Pancreas (tissue), 10 donors: ENCODE data around the gene MT1A. TPM values are rescaled to one million over a fixed set of nuclear protein-coding genes. Genes with fewer than 3 reads are reported as not detected.
A peak's percentile ranks its signal among the peaks of the same experiment; 100 is the strongest.

ENCODE experiments used
- ATAC-seq, 4 donors: fragments of 200-7000 bp; cut with Tn5 transposase; one replicate each; pipeline versions ENCODE4 v1.8.0 to v1.9.1; 2020; ENCODE audit warnings: mild to moderate bottlenecking in 4 of 4, moderate library complexity in 4 of 4
- DNase-seq, 6 donors: peaks; one replicate each; pipeline ENCODE4 v3.0.0-alpha.2; 2020
- FAIRE-seq: peaks from 2 replicates; lab custom pipeline; 2012; peaks lifted over from hg19 to GRCh38; lab: Jason Lieb, UNC
- H3K27ac ChIP-seq, 4 donors: fragments of 200-600 bp; sonication (generic); 1 replicate in 3 of 4; 2 replicates in 1 of 4; pipeline versions ENCODE4 v1.5.0 to v1.8.0; 2020
- H3K27me3 ChIP-seq, 4 donors: fragments of 200-600 bp; one replicate each; pipeline ENCODE4 v1.8.0; 2021
- H3K36me3 ChIP-seq, 3 donors: fragments of 200-600 bp; sonication (generic) in 1 of 3; one replicate each; pipeline versions ENCODE4 v1.5.0 to v1.8.0; 2020 to 2021
- H3K4me1 ChIP-seq, 3 donors: fragments of 200-600 bp; one replicate each; pipeline ENCODE4 v1.8.0; 2021
- H3K4me3 ChIP-seq, 4 donors: fragments of 200-600 bp; sonication (generic) in 2 of 4; one replicate each; pipeline versions ENCODE4 v1.5.0 to v1.8.0; 2020 to 2021
- H3K9me3 ChIP-seq, 4 donors: fragments of 200-600 bp; one replicate each; pipeline ENCODE4 v1.8.0; 2021
- WGBS, 2 donors: extraction: QIAGEN DNeasy Blood & Tissue Kit; methylation state at CpG; one replicate each; pipeline ENCODE4 v1.1.7; 2013; 5-methylcytosine and 5-hydroxymethylcytosine counted together
- intact Hi-C, 3 donors: fragments of 100-400 bp; cut with DNase I; formaldehyde crosslinking; loops; one replicate each; pipeline versions ENCODE4 v1.11.1 to v1.14.2; 2022
- polyA plus RNA-seq, 2 donors: library from polyadenylated mRNA; stranded (reverse); fragments of 200-250 nt; gene quantifications; one replicate each; pipeline ENCODE4 v1.2.3, GENCODE V29; 2013
- total RNA-seq, 6 donors: library from RNA; stranded (reverse); fragmentation: NEBNext Ultra II Directional in 4 of 6; extraction: Animal tissue kit (Norgen Biotek cat#: 25700) in 4 of 6; gene quantifications; one replicate each; pipeline versions ENCODE4 v1.2.1 to v1.2.4, GENCODE V29; 2021 to 2023
- TF ChIP-seq, protein P1 (sequence below), 4 donors: fragments of 200-600 bp; sonication (generic) in 3 of 4; IDR thresholded peaks; one replicate each; pipeline versions ENCODE4 v1.5.0 to v1.8.0; 2021; ENCODE audit warnings: antibody characterized with exemption in 4 of 4
- donor health status: healthy with polysubstance abuse.
- donor health status: DM: no; HTN: no; CAD: no; lungs with moderate emphysema.
- donor health status: DM: no; HTN: no; CAD: no.
- donor health status: control.
- donor health status: control.
- donor health status: Bipolar disorder and iron deficiency.
- donor health status: DM: yes; HTN: yes; CAD: no.
- donor health status: DM: no; HTN: no; CAD: no.
- donor health status: DM: no; HTN: no; CAD: no.
- donor health status: DM: yes; HTN: yes; CAD: no.

Gene MT1A
- total and polyA plus RNA-seq, 8 donors = 1.6 to 66.7 (median 4.4) TPM

DNA sequence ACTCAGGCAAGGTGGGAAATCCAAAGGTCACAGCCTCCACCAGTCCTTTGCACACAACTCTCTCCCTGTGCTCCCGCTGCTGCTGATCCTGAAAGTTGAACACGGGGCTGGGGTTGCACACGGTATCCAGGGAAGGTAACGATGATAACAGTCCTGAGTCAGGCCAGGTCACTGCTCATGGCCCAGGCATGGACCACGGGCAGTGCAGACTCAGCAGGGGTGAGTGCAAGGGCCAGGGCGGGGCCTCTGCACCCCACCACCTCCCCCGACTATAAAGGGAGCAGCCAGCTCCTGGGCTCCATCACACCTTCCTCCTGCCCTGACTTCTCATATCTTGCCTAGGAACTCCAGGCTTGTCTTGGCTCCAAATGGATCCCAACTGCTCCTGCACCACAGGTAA, 13.1 kb downstream of the MT1A start, which contains the start of gene MT1B:
TSS of gene MT1B (plus strand) at position 301 of the 400 bp plus-strand sequence. CDS start at position 369, 68 bp downstream.
- H3K36me3 ChIP-seq = no peaks in the 10 kb centered on the region
- DNase-seq (no peak), ATAC-seq (no peak), FAIRE-seq (no peak)
- no peaks in the 10 kb centered on the region for H3K4me1 ChIP-seq
- H3K27me3 ChIP-seq = no peaks in the 10 kb centered on the region
- no peak within 1 kb of the TSS for H3K4me3 ChIP-seq
- WGBS, 2 donors = 63 to 75% methylated on average over 7 of the region's 7 CpGs
- no peak within 1 kb of the TSS for H3K27ac ChIP-seq
- intact Hi-C loops = no loop called here
- TF ChIP-seq, protein P1, sequence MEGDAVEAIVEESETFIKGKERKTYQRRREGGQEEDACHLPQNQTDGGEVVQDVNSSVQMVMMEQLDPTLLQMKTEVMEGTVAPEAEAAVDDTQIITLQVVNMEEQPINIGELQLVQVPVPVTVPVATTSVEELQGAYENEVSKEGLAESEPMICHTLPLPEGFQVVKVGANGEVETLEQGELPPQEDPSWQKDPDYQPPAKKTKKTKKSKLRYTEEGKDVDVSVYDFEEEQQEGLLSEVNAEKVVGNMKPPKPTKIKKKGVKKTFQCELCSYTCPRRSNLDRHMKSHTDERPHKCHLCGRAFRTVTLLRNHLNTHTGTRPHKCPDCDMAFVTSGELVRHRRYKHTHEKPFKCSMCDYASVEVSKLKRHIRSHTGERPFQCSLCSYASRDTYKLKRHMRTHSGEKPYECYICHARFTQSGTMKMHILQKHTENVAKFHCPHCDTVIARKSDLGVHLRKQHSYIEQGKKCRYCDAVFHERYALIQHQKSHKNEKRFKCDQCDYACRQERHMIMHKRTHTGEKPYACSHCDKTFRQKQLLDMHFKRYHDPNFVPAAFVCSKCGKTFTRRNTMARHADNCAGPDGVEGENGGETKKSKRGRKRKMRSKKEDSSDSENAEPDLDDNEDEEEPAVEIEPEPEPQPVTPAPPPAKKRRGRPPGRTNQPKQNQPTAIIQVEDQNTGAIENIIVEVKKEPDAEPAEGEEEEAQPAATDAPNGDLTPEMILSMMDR (IDR thresholded peaks at IDR 0.05) = no peak
- no peaks in the 10 kb centered on the region for H3K9me3 ChIP-seq

DNA sequence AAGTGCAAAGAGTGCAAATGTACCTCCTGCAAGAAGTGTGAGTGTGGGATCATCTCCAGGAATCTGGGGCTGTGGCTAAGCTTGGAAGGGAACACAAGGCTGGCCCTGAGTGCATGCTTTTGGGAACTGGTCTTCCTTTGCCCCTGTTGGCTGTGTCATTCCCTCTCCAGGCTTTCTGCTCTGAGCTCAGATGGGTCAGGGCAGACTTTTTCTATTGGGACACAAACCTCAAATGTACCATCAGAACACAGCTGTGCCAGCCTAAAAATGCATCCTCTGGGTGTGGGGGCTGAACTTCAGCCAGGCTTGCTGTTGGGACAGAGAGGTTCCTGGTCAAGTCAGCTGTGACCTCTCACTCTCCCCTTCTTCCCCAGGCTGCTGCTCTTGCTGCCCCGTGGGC, 14.1 kb downstream of the MT1A start:
- WGBS, 2 donors = 27 to 38% methylated on average over 1 of the region's 1 CpG
- FAIRE-seq = no peak
- no peaks in the 10 kb centered on the region for H3K27me3 ChIP-seq

DNA sequence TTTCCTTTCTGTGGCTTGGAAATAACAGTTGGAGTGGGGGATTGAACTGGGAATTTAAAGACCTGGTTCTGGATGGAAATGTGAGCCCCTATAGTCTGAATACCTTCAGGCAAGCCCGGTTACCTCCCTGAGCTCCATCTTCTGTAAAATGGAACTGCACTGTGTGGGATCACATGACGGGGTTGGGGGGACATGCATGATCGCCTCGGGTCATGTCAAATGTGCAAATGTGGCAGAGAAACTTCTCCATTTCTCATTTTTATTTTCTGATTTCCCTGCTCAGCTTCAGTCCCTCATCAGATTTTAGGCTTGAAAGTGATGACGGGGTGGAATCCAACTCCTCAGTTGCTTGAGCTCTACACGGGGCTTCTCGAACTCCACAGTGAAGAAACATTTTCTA, 14.8 kb downstream of the MT1A start:
- no peak overlapping the region for H3K4me3 ChIP-seq
- WGBS, 2 donors = 83 to 91% methylated on average over 7 of the region's 7 CpGs
- no peaks in the 10 kb centered on the region for H3K27me3 ChIP-seq
- H3K27ac ChIP-seq = no peak overlapping the region
- H3K36me3 ChIP-seq = no peaks in the 10 kb centered on the region
- H3K4me1 ChIP-seq = peaks cover 0 to under 1% (median 0%) of the 10 kb centered on the region in 3 donors
- TF ChIP-seq, protein P1 (IDR thresholded peaks at IDR 0.05) = no peak
- intact Hi-C loops = no loop called here
- H3K9me3 ChIP-seq = no peaks in the 10 kb centered on the region
- no peak for DNase-seq
- FAIRE-seq = no peak
- ATAC-seq = no peak

More for the DNA sequence above, 14.1 kb downstream of the MT1A start:
- ATAC-seq = no peak
- intact Hi-C loops = no loop called here
- no peak overlapping the region for H3K4me3 ChIP-seq
- TF ChIP-seq, protein P1 (IDR thresholded peaks at IDR 0.05) = no peak
- no peaks in the 10 kb centered on the region for H3K4me1 ChIP-seq
- no peaks in the 10 kb centered on the region for H3K36me3 ChIP-seq
- no peak overlapping the region for H3K27ac ChIP-seq
- H3K9me3 ChIP-seq = no peaks in the 10 kb centered on the region
- DNase-seq = no peak

DNA sequence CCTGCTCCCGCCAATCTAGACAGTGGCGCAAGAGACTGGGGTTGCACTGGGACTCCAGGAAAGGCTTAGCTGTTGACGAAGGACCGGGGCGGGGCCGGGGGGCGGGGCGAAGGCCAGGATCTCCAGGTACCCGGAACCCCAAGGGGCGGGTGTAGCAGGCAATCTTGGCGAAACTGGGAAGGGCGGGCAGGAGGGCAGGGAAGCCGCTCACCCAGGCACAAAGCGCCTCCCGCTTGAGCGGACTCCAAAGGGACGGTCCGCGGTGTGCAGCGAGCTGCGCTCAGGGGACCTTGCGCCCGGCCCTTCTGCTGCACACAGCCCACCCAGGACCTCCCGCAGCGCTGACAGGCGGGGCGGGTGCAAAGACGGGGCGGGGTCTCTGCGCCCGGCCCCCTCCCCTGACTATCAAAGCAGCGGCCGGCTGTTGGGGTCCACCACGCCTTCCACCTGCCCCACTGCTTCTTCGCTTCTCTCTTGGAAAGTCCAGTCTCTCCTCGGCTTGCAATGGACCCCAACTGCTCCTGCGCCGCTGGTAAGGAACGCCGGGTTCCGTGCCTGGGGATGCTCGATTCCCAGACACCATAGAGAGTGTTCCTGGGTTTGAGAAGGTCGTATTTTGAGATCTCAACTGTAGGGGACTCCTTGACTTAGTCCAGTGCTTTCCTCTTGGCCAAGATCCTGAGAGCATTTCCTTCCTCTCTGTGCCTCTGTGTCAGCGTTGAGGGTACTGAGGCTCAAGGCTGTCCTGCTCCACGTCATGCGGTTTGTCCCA, 19.3 kb downstream of the MT1A start, which contains the start of gene MT1F:
TSS of gene MT1F (plus strand) at position 405 of the 772 bp plus-strand sequence. CDS start at position 505, 100 bp downstream.
- H3K4me3 ChIP-seq = peak within 1 kb of the TSS; percentile 48 to 83 (median 64)
- intact Hi-C loops = no loop called here
- H3K9me3 ChIP-seq = no peaks in the 10 kb centered on the region
- TF ChIP-seq, protein P1 (IDR thresholded peaks at IDR 0.05) = no peak
- no peaks in the 10 kb centered on the region for H3K36me3 ChIP-seq
- ATAC-seq (peak; percentile 92 to 96 (median 95)), DNase-seq (peak; percentile 93 to 97 (median 96)), FAIRE-seq (no peak)
- peak within 1 kb of the TSS; percentile 79 to 90 (median 84) for H3K27ac ChIP-seq
- H3K4me1 ChIP-seq = peaks cover 4 to 12% (median 6%) of the 10 kb centered on the region in 3 donors
- WGBS, 2 donors = 1% methylated on average over 41 to 46 of the region's 46 CpGs
- H3K27me3 ChIP-seq = no peaks in the 10 kb centered on the region
